Germinal center (tissue), 1 donor: ENCODE data around the gene MUSTN1.

Experiments
- DNase-seq: peaks from one replicate; pipeline ENCODE4 v3.0.0; 2012; ENCODE audit warnings: mixed read lengths, low spot score

MUSTN1 gene

DNA sequence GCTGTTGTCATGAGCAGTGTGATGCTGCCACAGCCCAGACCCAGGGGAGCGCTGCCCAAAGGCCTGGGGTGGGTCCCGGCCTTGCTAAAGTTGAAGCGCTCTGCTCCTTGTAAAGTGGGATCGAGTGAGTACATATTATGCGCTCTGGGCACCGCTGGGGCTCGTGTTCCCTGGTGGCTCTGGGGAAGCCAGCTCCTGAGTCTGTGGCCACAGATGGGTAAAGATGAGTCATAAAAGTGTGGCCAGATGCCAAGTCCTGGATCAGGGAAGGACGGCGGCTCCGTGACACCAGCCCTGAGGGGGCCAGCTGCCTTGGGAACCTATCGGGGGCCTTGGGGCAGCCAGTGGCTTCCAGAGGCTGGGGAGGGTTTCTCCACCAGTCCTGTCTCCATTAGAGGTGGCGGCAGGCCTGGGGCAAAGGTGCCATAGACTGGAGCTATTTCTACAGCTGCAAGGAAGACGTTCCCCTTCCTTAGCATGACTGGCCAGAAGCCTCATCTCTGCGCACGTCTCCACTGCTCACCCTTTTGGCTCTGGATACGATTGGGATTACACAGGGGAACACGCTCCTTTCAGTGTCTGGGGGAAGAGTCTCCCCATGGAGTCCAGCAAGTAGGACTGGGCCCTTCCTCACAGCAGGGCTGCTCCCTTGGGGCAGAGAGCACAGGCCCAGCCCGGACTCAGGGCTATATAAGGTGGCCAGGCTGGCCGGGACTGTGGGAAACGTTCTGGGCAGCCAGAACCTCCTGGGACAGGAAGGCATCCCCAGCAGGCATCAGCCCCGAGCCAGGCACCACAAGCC, 3.1 kb downstream of the MUSTN1 start:
- DNase-seq, result no peak

DNA sequence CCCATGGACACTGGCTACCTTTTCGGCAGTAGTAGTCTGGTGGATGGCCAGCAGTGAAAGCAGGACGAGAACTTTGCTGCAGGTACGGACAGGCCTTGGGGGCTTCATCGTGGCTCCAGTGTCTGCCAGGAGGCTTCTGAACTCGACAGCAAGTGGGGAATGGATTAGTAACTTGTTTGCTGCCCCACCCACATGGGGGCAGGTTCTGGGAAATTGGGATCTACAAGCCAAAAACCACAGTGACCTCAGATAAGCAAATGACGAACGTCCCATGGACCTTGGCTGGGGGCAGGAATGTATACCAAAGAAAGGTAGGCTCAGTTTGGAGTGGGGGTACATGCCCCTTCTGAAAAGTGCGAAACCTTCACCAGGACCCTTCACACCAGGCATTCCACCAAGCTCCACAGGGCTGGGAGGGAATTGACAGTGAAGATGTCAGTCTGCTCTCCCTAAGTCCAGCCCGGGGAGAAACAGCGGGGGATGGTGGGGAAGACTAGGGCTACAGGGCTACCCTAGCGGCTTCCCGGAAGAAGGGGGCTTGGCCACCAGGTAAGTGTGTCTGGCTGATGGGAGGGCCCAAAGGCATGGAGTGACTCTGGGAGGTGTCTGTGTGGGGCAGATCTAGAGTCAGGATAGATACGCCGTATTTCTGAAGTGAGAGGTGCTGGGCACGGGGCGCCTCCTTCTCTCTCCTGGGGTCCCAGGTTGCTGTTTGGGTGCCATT, 4.1 kb downstream of the MUSTN1 start, which contains the start of gene ITIH4:
Gene ITIH4, minus strand, starts transcription at position 138 of the 724 bp plus-strand sequence. Its CDS starts 30 bp downstream, at position 108.
- DNase-seq, result no peak

DNA sequence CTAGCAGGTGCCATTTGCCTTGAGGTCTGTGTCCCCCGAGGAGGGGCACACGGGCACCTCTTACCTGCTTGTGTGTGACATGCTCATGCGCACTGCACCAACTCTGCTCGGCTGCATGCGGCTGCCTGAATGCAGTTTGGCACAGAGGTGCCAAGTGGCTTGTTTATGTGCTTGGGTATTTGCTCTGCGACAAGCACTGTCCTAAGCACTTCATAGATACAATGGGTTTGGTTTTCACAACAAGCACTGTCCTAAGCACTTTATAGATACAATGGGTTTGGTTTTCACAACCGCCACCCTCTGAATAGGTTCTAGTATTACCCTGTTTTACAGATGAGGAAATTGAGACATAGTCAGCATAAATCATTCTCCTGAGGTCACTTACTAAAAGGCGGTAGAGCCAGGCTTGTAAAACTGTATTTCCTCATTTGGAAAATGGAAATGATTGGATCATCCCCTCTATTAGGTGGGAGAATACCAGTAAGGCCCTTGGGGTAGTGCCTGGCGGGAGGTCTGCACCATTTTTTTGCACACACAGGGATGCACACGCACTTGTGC, 4.8 kb downstream of the MUSTN1 start:
- DNase-seq, result no peak

DNA sequence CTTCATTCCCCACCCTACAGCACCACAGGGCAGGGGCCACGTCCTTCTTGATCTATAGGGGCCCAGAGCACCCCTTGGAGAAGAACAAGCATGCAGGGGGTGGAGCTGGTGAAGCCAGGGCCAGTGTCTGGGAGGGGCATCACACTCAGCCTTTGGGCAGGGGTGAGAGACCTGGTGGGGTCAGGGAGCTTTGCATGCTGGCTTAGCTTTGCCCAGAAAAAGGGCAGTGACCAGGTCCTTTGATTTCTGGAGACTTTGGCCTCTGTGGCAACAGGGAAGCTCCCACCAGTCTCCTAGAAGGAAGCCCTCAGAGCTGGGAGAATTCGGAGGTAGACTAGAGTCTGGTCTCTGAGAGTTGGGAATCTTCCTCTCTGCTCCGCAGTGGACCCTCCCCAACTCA, 5.3 kb downstream of the MUSTN1 start:
- DNase-seq, result no peak

DNA sequence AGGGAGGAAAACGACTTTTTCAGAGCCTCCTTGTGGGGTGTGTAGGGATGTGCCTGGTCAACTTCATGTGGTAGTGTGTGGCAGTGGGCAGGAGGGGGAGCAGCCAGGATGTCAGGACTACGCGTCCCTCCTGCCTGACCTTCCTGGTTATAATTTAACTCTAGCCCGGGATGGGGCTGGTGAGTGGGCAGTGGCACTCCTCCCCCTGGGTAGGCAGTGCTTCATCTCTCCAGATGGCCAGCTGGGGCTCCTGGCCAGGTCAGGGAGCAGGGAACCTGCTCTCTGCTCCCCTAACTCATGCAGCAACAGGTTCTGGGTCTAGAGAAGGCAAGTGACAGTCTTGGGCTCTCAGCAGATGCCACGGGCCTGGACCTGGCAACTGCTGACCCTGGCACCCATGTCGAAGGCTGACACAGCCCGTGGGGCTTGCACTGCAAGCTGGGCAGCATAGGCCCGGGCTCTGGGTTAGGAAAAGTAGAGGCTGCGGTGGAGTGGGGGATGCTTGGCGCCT, 6.9 kb downstream of the MUSTN1 start:
- no peak for DNase-seq

DNA sequence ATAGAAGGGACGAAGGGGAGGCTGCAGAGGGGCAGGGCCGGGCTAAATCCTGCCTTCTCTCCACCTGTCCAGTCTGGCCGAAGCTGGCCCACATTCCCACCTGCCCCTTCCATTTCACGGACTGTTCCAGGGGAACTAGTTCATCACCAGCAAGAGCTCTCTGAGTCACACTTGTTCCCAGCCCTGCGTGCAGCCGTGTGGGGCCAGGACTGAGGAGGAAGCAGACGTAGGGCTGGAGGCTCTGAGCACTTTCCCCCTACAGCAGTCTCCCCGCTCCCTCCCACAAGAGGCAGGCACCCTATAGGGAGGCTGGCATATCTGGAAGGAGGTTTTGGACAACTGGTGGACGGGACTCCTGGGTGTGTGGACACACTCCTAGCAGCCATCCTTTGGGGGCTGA, 7.4 kb downstream of the MUSTN1 start:
- DNase-seq, result no peak

DNA sequence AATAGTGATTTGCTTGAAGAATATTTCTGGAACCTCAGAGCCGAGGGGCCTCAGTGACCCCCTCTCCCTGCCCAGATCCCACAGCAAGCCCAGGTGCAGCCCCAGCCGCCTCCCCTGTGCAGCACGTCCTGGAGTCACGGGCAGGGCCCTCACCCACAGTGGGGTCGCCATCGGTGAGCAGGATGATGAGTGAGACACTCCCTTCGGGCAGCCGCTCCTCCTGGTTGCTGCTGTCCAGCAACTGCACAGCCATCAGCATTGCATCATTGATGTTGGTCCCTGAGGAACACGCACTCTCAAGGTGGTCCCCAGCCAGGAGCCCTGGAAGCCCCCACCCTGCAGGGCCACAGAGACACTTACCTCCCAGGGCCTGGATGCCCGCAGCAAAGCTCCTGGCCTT, 10.8 kb downstream of the MUSTN1 start:
- DNase-seq, result no peak

DNA sequence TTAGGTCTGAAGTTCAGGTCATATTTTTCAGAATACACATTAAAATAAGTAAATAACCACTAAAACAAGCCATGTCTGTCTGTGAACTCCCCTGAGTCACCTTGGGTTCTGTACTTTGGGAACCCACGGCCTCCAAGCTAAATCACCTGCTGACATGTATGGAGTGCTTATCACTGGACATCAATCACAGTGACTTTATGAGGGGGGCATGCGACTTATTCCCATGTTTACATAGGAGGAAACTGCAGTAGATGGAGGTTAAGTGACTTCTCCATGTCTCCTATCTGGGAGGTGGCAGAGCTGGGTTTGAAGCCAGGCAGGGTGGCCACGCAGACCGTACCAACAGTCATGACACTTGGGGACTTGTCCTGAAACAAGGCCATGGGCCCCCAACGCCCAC, 12.5 kb downstream of the MUSTN1 start:
- no peak for DNase-seq

DNA sequence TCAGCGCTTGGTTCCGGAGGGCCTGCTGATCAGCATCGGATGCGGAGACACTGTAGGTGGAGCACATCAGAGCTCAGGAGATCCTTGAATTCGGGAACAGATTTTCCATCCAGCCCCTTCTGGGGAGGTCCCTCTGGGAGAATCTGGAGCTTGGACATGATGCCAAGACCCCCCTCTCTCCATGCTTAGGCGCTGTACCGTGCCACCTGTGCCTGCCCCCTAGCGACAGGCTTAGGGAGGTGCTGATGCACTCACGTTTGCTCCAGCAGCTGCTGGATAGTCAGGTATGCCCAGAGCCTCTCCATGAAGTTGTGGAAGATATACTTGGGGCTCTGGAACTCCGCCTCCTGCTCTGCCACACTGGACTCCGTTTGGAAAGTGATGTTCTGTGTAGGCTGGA, 14.1 kb downstream of the MUSTN1 start:
- peak; percentile 40 for DNase-seq

DNA sequence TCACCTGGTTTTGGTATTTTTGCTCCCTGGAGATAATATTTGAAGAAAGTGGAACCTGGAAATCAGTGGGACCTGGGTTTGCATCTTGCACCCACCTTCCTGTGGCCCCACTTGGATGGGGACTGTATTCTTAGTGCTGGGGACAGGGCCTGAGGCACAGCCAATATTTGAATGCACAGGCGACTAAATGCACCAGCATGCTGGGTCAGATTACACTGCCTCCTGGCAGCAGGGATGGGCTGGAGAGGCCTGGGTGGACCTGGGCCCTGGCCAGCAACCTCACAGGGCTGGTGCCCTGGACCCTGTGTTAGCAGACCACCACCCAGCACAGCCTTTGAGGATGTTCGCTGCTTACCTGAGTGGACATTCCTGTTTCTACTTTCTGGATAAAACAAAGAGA, 14.9 kb downstream of the MUSTN1 start:
- DNase-seq, result no peak

DNA sequence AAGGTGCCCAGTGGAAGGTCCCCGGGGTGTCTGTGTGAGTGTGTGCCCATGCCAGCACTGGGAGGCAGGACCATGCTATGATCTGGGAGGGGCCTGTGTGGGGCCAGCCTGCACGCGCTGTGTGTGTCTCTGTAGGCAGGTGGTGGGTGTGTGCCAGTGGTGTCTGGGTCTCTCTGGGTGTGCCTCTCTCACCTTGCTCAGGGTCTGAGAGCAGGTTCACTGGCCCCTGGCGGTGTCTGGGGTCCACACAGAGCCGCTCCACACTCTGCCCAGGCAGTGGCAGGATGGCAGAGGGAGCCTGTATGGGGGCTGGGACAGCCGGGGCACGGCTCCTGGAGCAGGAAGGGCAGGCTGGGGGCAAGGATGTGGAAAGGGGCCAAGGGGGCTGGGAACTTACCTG, 17.0 kb downstream of the MUSTN1 start:
- no peak for DNase-seq

DNA sequence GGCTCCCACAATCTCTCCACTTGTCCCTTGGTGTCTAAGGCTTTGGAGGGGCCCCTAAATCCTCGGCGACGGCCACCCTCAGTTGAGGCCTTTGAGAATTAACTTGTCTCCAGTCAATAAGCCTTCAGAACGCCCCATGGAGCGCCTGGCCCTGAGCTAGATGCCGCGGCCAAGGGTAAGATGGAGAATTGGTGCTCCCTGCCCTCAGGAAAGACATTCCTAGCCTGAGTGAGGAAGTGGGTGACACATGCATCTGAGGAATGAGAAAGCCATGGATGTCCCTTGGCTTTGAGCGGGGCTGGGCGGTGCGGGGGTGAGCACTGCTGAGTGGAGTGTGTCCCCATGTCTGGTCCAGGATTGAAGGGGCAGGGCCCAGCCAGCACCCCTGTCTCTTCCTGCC, 17.6 kb downstream of the MUSTN1 start:
- no peak for DNase-seq

DNA sequence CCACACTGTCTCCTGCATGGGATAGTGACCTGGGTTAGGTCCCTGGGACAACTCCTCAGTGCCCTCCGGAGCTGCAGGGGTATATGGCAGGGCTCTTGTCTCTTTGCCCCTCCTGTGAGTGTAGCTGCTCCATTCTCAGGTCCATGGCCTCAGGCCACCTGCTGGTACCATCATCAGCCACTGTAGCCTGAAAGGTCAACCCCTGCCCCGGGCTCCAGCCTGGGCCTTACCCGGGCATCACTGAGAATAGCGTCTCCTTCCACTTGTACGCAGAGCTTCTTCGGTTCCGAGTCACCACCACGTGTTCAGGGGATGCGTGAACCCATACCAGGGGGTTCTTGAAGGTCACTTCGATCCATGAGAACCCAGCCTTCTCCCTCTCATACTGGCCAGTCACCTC, 18.2 kb downstream of the MUSTN1 start:
- no peak for DNase-seq

DNA sequence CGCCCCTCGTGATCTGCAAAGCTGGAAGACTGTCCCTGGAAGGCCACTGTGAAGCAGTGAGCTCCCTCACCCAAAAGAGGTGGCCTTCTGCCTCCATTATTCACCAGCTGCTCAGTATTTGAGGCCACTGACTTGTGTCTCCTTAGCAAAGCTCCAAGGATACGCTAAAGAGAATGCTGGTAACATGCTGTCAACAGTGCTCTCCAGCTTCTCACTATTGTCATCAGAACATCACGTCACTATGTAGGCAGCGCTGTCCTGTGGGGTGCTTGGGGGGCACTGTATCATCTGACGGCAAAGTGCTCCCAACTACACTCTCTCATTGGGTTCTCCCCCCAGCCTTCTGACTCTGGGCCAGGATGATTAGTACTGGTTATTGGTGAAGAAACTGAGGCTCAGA, 18.6 kb downstream of the MUSTN1 start:
- no peak for DNase-seq

DNA sequence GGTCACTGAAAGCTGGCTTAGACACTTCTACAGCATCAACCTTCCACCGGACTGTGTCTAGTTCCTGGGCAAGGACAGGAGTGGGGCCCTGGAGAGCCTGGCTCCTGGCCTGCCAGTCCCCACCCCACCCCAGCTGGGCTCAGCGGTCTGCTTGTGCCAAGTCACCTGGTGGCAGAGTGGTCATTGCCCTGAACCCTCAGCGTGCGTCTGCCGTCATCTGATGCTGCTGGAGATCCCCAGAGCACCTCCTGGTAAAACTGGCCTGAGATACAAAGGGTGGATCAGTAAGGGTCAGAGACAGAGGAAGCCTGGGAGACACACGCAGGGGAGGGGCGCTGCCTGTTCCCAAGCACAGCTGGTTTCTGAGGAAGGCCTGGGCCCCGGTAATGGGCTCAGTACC, 21.0 kb downstream of the MUSTN1 start:
- DNase-seq, result no peak

DNA sequence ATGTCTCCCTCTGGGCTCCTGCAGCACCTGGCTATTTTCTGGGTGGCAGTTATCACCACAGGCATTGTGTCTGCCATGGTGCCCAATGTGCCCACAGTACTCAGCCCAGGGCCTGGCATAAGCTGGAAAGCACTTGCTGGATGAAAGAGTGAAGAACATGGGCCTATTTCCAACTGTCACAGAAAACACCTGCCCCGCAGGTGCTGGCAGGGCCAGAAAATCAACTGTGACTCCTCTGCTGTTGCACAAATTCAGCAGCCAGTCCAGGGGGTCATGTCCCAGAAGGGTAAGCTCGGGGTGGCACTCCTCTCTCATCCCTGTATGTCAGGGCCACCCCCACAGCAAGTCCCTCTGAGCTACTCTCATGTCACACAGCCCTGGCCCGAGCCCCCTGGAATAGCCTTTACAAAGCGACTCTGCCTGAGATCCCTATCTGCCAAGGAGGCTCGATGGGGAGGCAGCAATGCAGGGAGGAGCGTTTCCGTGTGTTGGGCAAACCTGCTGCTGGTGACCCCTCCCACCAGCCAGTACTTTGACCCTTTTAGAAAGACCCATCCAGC, 23.3 kb downstream of the MUSTN1 start:
- no peak for DNase-seq

DNA sequence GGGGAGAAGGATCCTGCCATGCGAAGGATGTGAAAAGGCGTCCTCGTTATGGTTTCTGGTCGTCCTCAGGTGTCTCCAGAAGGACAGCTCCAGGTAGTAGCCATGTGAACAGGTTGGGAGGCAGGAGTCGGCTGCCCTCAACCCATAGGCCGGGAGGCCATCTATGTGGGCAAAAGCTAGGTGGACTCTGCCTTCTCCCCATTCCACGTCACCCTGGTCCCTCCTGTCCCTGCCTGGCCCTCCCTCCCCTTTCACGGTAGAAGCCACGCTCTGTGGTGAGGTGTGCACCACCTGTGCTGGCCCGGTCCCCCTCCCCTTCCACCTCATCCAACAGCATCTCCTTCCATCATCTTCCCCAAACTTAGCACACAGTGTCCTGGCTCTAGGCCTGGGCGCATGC, 23.9 kb downstream of the MUSTN1 start:
- no peak for DNase-seq

DNA sequence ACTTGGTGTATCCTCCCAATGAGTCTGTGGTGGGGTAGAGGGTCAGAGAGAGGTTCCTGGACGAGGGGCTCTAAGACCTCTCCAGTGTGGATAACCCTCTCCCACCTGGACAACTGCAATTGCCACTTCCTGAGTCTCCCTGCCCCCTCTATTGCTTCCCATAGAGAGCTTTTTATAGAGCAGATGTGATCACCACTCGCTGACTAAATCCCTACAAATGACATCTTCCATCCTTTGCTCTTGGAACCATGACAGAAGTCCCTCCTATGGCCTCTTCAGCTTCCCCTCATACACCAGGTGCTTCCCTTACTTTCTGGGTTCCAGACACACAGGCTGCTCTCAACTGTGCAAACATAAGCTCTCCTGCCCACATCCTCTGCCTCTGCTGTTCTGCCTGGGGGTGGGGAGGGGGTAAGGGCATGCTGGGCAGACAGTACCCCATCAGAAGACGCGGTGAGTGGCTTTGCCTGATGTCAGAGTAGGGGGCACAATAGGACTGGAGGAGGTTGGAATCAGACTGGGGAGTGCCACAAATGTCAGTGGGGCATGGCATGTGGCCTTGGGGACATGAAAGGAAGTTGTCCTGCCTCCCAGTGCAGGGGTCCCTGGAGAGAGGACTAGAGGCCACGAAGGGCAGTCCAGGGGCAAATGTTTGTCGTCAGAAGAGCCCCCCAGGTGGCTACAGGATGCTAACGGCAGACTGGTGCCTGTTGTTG, 25.0 kb downstream of the MUSTN1 start:
- no peak for DNase-seq

DNA sequence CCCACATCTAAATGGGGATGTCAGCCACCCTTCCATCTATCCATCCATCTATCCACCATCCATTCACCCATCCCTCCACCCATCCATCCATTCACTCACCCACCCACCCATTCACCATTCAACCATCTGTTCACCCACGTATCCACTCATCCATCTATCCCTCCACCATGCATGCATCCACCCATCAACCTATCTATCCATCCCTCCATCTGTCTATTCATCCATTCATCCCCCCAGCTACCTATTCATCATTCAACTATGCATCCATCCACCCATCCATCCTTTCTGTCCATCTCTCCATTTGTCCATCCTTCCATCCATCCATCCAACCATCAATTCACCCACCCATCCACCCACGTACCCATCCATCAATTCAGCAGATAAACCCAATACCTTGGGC, 25.7 kb downstream of the MUSTN1 start:
- no peak for DNase-seq

DNA sequence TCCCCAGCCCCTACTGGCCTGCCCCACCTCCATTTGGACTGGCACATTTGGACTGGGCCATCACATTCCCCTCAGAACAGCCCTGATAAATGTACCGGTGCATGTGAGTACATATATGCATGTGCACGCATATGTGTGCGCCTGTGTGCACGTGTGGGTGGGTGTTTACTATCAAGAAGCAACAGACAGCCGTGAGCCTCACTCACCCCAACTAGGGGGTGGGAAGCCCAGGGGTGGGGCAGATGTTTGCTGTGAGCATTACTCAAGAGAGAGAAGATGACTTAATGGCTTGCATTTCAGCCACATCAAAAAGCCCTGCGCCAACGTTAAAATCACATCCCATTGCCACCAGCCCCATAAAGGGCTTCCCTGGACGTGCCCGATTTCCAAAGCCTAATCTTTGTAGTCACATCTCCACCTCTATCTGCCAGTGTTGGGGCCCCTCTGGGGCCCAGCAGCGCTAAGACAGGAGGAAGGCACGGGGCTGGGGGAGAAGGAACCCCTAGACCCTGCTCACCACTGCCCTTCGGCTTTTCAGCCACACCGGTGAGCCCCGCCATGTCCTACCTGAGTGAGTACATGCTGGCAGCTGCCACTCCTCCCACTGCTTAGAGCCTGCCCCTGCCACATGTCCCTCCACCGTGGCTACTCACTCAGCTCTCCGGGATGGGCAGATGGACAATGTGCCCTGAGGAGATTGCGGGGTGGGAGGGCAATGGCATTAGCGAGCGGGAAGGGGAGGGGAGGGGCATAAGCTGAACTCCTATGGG, 29.4 kb downstream of the MUSTN1 start:
- DNase-seq, result no peak

DNA sequence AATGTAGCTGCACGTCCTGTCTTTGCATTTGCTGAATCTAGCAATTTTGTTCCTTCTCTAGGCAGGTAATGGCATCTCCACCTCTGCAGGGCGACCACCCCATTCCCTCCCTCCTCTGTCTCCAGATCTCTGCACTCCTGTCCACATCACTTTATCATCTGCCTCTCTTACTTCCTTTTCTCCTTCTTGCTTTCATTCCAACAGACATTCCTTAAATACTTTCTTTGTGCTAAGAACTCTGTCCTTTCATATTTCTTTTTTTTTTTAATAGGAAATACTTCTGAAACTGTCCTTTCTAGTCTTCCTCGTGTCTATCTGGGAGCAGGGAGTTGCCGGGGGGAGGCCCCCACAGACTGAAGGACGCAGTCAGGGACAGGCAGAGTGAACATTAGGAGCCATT, 33.0 kb downstream of the MUSTN1 start:
- no peak for DNase-seq
